Measurements from ENCODE around the gene ABLIM1.

DNA sequence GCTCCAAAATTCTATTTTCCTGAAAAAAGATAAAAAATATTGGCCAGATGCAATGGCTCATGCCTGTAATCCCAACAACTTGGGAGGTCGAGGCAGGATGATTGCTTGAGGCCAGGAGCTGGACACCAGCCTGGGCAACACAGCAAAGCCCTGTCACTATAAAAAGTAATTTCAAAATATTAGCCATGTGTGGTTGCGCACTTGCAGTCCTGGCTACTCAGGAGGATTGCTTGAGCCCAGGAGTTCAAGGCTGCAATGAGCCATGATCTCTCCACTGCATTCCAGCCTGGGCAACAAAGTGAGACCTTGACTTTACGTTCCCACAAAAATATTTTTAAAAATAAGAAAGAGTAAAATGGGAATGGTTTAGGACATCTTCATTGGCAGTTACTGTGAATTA lies 149.7 kb downstream of the ABLIM1 start:
- TF ChIP-seq, protein P1, sequence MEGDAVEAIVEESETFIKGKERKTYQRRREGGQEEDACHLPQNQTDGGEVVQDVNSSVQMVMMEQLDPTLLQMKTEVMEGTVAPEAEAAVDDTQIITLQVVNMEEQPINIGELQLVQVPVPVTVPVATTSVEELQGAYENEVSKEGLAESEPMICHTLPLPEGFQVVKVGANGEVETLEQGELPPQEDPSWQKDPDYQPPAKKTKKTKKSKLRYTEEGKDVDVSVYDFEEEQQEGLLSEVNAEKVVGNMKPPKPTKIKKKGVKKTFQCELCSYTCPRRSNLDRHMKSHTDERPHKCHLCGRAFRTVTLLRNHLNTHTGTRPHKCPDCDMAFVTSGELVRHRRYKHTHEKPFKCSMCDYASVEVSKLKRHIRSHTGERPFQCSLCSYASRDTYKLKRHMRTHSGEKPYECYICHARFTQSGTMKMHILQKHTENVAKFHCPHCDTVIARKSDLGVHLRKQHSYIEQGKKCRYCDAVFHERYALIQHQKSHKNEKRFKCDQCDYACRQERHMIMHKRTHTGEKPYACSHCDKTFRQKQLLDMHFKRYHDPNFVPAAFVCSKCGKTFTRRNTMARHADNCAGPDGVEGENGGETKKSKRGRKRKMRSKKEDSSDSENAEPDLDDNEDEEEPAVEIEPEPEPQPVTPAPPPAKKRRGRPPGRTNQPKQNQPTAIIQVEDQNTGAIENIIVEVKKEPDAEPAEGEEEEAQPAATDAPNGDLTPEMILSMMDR (conservative IDR thresholded peaks at IDR 0.05): no peak
- no peak for TF ChIP-seq ZFX (IDR thresholded peaks at IDR 0.05)

All from C4-2B (cell line).